ENCODE measurements around the gene ZNF827.

The ZNF827 gene

GRCh38 chr4:145734031-145734430, 204.6 kb downstream of the ZNF827 start:
- Histone ChIP-seq H3K27ac (ENCODE audit: low read depth, low read length) (peak overlapping the region; percentile 93; the same call in 1 of the 2 replicates), H3K4me3 (ENCODE audit: low read depth, low read length) (peak overlapping the region; percentile 53; the same call in 1 of the 2 replicates), H3K4me1 (ENCODE audit: control insufficient read depth, insufficient read depth, low read length) (peaks cover 49% of the 10 kb centered on the region)

DNA sequence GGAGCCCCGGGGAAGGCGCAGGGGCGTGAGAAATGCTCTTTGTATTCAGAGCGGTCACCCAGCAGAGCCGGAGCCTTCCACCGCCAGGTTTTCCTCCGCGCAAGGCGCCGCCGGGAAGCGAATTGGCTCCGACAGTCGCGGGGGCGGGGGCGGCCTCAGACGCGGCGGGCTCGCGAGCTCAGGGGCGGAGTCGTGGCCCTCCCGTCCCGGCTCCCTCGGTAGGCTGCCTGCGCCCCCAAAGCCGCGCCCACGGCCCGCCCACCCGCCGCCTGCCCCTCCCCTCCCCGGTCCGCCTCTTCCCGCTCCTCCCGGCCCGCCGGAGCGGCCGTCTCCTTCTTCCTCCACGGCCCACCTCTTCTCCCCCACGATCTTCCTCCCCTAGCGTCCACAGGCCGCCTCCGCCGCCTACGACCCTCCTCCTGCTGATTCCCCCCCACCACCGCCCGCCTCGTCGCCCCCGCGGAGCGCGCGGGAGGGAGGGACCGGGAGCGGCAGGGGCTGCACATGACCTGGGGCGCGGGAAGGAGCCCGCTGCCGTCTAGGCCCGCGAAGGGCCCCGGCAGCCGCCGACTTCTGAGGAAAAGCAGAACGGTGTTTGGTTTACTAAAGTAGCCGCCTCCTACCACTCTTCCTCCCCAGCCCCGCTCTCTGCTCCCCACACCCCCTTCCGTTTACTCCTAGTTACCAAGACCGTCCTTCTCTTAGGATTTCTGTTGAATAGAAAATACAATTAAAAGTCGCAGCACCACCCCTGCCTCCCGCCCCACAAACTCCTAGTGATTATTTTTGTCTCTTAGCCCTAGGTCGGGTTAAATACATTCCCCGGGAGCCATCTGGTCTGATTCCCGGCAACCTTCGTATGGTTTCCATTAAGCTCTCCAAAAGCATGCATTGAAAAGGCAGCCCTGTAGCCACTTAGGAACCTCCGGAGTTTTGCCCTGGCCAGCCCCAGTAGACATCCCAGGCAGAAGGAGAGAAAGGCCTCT, 205.4 kb downstream of the ZNF827 start:
- Histone ChIP-seq H3K9ac (ENCODE audit: low read length) (peak overlapping the region; percentile 63), H3K4me1 (ENCODE audit: control insufficient read depth, insufficient read depth, low read length) (peaks cover 49% of the 10 kb centered on the region), H3K4me3 (ENCODE audit: low read depth, low read length) (peak overlapping the region; percentile 53), H3K9me3 (ENCODE audit: control insufficient read depth, insufficient read depth, low read depth, low read length) (no peaks in the 10 kb centered on the region), H3K36me3 (ENCODE audit: control insufficient read depth, insufficient read depth, low read length) (peaks cover 17% of the 10 kb centered on the region; the same call in 1 of the 2 replicates), H3K27me3 (ENCODE audit: control insufficient read depth, insufficient read depth, low read length) (no peaks in the 10 kb centered on the region), H3K27ac (ENCODE audit: low read depth, low read length) (peak overlapping the region; percentile 93)

More at GRCh38 chr4:145734031-145734430, 204.6 kb downstream of the ZNF827 start:
- H3K27me3 ChIP-seq (ENCODE audit: control insufficient read depth, insufficient read depth, low read length), result no peaks in the 10 kb centered on the region
- H3K9me3 ChIP-seq (ENCODE audit: control insufficient read depth, insufficient read depth, low read depth, low read length), result no peaks in the 10 kb centered on the region
- H3K36me3 ChIP-seq (ENCODE audit: control insufficient read depth, insufficient read depth, low read length), result peaks cover 17% of the 10 kb centered on the region; the same call in 1 of the 2 replicates
- peak overlapping the region; percentile 63 for H3K9ac ChIP-seq (ENCODE audit: low read length)

DNA sequence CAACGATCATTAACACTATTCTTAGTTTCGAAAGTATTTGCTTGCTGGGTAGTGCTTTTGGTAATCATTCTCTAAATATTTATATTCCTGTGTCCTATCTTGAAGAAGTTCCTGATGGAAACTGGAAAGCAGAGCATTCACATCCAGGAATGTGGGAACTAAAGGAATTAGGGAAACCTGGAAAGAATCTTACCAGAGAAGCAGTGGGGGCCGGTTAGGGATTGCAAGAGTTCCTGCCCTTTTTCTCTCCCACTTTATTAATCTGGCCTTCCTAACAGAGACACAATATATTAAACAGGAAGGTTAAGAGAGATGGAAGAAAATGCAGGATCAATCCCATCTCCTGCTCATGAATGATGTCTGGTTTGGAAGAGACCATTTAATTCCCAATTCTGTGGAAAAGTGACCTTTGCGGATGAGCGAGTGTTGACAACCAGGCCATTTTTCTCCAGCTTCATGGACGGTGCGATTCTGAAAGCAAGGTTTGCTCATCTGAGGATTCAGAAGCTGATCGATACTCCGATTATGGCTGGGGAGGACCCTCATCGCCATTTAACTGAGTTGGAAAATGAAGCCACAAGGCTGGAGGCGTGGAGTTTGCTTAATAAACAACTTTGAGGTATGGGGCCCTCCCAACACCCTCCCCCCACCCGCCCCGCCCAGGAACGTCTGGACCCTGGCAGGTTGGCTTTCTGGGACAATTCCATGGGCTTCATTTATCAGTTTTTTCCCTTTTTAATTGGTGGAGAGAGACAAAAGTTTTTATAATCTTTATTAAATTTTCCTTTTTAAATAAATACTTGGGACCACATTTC, 206.4 kb downstream of the ZNF827 start:
- Histone ChIP-seq H3K4me1 (ENCODE audit: control insufficient read depth, insufficient read depth, low read length) (peaks cover 49% of the 10 kb centered on the region), H3K4me3 (ENCODE audit: low read depth, low read length) (peak overlapping the region; percentile 48), H3K9ac (ENCODE audit: low read length) (peak overlapping the region; percentile 51), H3K9me3 (ENCODE audit: control insufficient read depth, insufficient read depth, low read depth, low read length) (no peaks in the 10 kb centered on the region), H3K27ac (ENCODE audit: low read depth, low read length) (peak overlapping the region; percentile 81), H3K36me3 (ENCODE audit: control insufficient read depth, insufficient read depth, low read length) (peaks cover 17% of the 10 kb centered on the region; the same call in 1 of the 2 replicates), H3K27me3 (ENCODE audit: control insufficient read depth, insufficient read depth, low read length) (no peaks in the 10 kb centered on the region)

GRCh38 chr4:145731028-145731427, 207.6 kb downstream of the ZNF827 start:
- Histone ChIP-seq H3K27ac (ENCODE audit: low read depth, low read length) (no peak overlapping the region), H3K4me3 (ENCODE audit: low read depth, low read length) (no peak overlapping the region)

DNA sequence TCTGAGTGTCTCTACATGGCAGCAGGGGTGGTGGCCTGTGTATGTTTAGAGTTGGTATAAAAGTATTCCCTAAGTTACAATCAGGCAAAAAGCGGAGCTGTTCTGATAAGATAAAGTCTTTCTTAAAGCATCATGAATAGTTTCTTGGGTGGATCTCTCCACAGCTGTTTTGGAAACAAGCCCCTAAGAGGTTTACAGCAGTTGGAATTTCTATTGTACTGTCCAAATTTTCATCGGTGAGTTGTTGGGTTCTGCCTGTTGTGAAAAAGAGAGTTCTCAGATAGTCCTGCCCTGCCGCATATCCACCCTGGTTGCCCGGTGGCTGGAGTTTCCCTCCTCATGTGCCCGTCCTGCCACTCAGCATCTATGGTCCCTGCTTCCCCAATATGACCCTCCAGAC, 208.6 kb downstream of the ZNF827 start:
- H3K4me3 ChIP-seq (ENCODE audit: low read depth, low read length), result no peak overlapping the region
- no peak overlapping the region for H3K27ac ChIP-seq (ENCODE audit: low read depth, low read length)
- H3K9me3 ChIP-seq (ENCODE audit: control insufficient read depth, insufficient read depth, low read depth, low read length), result no peaks in the 10 kb centered on the region
- H3K9ac ChIP-seq (ENCODE audit: low read length), result no peak overlapping the region
- H3K27me3 ChIP-seq (ENCODE audit: control insufficient read depth, insufficient read depth, low read length), result no peaks in the 10 kb centered on the region
- H3K4me1 ChIP-seq (ENCODE audit: control insufficient read depth, insufficient read depth, low read length), result peaks cover 35% of the 10 kb centered on the region
- H3K36me3 ChIP-seq (ENCODE audit: control insufficient read depth, insufficient read depth, low read length), result peaks cover 17% of the 10 kb centered on the region; the same call in 1 of the 2 replicates

More at GRCh38 chr4:145731028-145731427, 207.6 kb downstream of the ZNF827 start:
- Histone ChIP-seq H3K9me3 (ENCODE audit: control insufficient read depth, insufficient read depth, low read depth, low read length) (no peaks in the 10 kb centered on the region), H3K9ac (ENCODE audit: low read length) (no peak overlapping the region), H3K27me3 (ENCODE audit: control insufficient read depth, insufficient read depth, low read length) (no peaks in the 10 kb centered on the region), H3K4me1 (ENCODE audit: control insufficient read depth, insufficient read depth, low read length) (peaks cover 45% of the 10 kb centered on the region), H3K36me3 (ENCODE audit: control insufficient read depth, insufficient read depth, low read length) (peaks cover 17% of the 10 kb centered on the region; the same call in 1 of the 2 replicates)

- Histone ChIP-seq H3K4me1 (ENCODE audit: control insufficient read depth, insufficient read depth, low read length) (0 out of 2 replicates have a peak, but pooled peaks cover 2% of the 10 kb centered on the region), H3K27ac (ENCODE audit: low read depth, low read length) (no peak overlapping the region), H3K9me3 (ENCODE audit: control insufficient read depth, insufficient read depth, low read depth, low read length) (peaks cover 9% of the 10 kb centered on the region), H3K4me3 (ENCODE audit: low read depth, low read length) (no peak overlapping the region), H3K27me3 (ENCODE audit: control insufficient read depth, insufficient read depth, low read length) (no peaks in the 10 kb centered on the region), H3K9ac (ENCODE audit: low read length) (no peak overlapping the region), H3K36me3 (ENCODE audit: control insufficient read depth, insufficient read depth, low read length) (peaks cover 31% of the 10 kb centered on the region; the same call in 1 of the 2 replicates)
These were observed 215.3 kb downstream of the ZNF827 start for GRCh38 chr4:145723336-145723735.

DNA sequence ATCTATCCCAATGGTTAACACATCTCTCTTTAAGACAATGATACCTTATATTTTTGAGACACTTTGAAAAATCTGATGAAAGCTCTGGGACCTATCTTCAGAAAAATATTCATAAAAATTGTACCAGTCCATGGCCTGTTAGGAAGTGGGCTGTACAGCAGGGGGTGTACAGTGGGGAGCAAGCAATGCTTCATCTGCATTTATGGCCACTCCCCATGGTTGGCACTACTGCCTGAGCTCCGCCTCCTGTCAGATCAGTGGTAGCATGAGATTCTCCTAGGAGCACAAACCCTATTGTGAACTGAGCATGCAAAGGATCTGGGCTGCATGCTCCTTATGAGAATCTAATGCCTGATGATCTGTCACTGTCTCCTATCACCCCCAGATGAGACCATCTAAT, 216.1 kb downstream of the ZNF827 start:
- H3K9me3 ChIP-seq (ENCODE audit: control insufficient read depth, insufficient read depth, low read depth, low read length), result peaks cover 9% of the 10 kb centered on the region

DNA sequence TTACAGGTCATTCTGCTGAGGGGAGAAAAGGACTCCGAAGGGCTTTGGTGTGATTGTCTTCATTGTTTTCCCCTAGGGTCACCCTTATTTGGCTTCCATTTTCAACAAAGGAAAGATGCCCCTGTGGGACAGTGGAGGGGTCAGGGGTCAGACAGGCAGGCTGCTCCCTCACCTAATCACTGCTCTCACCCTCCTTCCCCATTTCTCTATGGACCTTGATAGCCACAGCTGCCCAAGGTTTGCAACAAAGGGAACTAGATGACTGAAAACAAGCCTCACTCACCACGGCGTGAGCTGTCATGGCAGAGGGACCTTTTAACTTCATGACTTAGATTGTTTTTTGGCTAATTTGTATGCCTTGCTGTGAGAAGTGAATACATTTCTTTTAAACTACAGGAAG, 218.0 kb downstream of the ZNF827 start:
- Histone ChIP-seq H3K27me3 (ENCODE audit: control insufficient read depth, insufficient read depth, low read length) (no peaks in the 10 kb centered on the region), H3K4me1 (ENCODE audit: control insufficient read depth, insufficient read depth, low read length) (0 out of 2 replicates have a peak, but pooled peaks cover 2% of the 10 kb centered on the region), H3K9me3 (ENCODE audit: control insufficient read depth, insufficient read depth, low read depth, low read length) (peaks cover 9% of the 10 kb centered on the region), H3K36me3 (ENCODE audit: control insufficient read depth, insufficient read depth, low read length) (peaks cover 57% of the 10 kb centered on the region), H3K4me3 (ENCODE audit: low read depth, low read length) (no peak overlapping the region), H3K27ac (ENCODE audit: low read depth, low read length) (no peak overlapping the region), H3K9ac (ENCODE audit: low read length) (no peak overlapping the region)

More for the DNA sequence above, 216.1 kb downstream of the ZNF827 start:
- 0 out of 2 replicates have a peak, but pooled peaks cover 2% of the 10 kb centered on the region for H3K4me1 ChIP-seq (ENCODE audit: control insufficient read depth, insufficient read depth, low read length)
- H3K36me3 ChIP-seq (ENCODE audit: control insufficient read depth, insufficient read depth, low read length), result peaks cover 38% of the 10 kb centered on the region
- H3K27me3 ChIP-seq (ENCODE audit: control insufficient read depth, insufficient read depth, low read length), result no peaks in the 10 kb centered on the region
- no peak overlapping the region for H3K9ac ChIP-seq (ENCODE audit: low read length)
- H3K4me3 ChIP-seq (ENCODE audit: low read depth, low read length), result no peak overlapping the region
- H3K27ac ChIP-seq (ENCODE audit: low read depth, low read length), result no peak overlapping the region

GRCh38 chr4:145719752-145720624, 218.6 kb downstream of the ZNF827 start:
- Histone ChIP-seq H3K9ac (ENCODE audit: low read length) (no peak overlapping the region), H3K4me3 (ENCODE audit: low read depth, low read length) (no peak overlapping the region), H3K27ac (ENCODE audit: low read depth, low read length) (no peak overlapping the region), H3K27me3 (ENCODE audit: control insufficient read depth, insufficient read depth, low read length) (no peaks in the 10 kb centered on the region), H3K36me3 (ENCODE audit: control insufficient read depth, insufficient read depth, low read length) (peaks cover 64% of the 10 kb centered on the region), H3K4me1 (ENCODE audit: control insufficient read depth, insufficient read depth, low read length) (0 out of 2 replicates have a peak, but pooled peaks cover 2% of the 10 kb centered on the region), H3K9me3 (ENCODE audit: control insufficient read depth, insufficient read depth, low read depth, low read length) (peaks cover 9% of the 10 kb centered on the region)

- H3K4me1 ChIP-seq (ENCODE audit: control insufficient read depth, insufficient read depth, low read length), result peaks cover 2% of the 10 kb centered on the region; the same call in 1 of the 2 replicates
- peaks cover 87% of the 10 kb centered on the region for H3K36me3 ChIP-seq (ENCODE audit: control insufficient read depth, insufficient read depth, low read length)
- no peak overlapping the region for H3K27ac ChIP-seq (ENCODE audit: low read depth, low read length)
- peaks cover 2% of the 10 kb centered on the region; the same call in 1 of the 2 replicates for H3K9me3 ChIP-seq (ENCODE audit: control insufficient read depth, insufficient read depth, low read depth, low read length)
- H3K27me3 ChIP-seq (ENCODE audit: control insufficient read depth, insufficient read depth, low read length), result no peaks in the 10 kb centered on the region
- H3K4me3 ChIP-seq (ENCODE audit: low read depth, low read length), result no peak overlapping the region
- H3K9ac ChIP-seq (ENCODE audit: low read length), result no peak overlapping the region
These were observed 221.9 kb downstream of the ZNF827 start for GRCh38 chr4:145716661-145717200.
